Hematopoietic multipotent progenitor cell treated with erythropoietin and hydrocortisone succinate and interleukin-3 and kit ligand, for 8 days (in vitro differentiated cells): Measurements from ENCODE around the gene TBXAS1.
A peak's percentile ranks its signal among the peaks of the same experiment; 100 is the strongest.

Experiments
- DNase-seq: peaks from one replicate; pipeline ENCODE4 v3.0.0-alpha.2; 2015

The TBXAS1 gene

GRCh38 chr7:139857791-139858190, 28.7 kb downstream of the TBXAS1 start:
- no peak for DNase-seq

GRCh38 chr7:139860090-139860775, 31.2 kb downstream of the TBXAS1 start:
- no peak for DNase-seq

GRCh38 chr7:139861803-139862202, 32.7 kb downstream of the TBXAS1 start:
- no peak for DNase-seq

GRCh38 chr7:139866047-139866837, 37.2 kb downstream of the TBXAS1 start:
- no peak for DNase-seq

GRCh38 chr7:139867847-139868246, 38.8 kb downstream of the TBXAS1 start:
- DNase-seq, result no peak

GRCh38 chr7:139869886-139870285, 40.8 kb downstream of the TBXAS1 start:
- DNase-seq, result no peak

GRCh38 chr7:139870380-139870779, 41.3 kb downstream of the TBXAS1 start:
- no peak for DNase-seq

- no peak for DNase-seq
Measured at GRCh38 chr7:139871331-139871730, 42.3 kb downstream of the TBXAS1 start.

- no peak for DNase-seq
Measured at GRCh38 chr7:139871820-139872219, 42.8 kb downstream of the TBXAS1 start.

GRCh38 chr7:139873593-139874301, 44.7 kb downstream of the TBXAS1 start:
- DNase-seq, result peak; percentile 17

GRCh38 chr7:139874302-139874629, 45.2 kb downstream of the TBXAS1 start:
- no peak for DNase-seq

GRCh38 chr7:139875821-139876241, 46.8 kb downstream of the TBXAS1 start:
- peak; percentile 28 for DNase-seq

GRCh38 chr7:139876622-139877283, 47.7 kb downstream of the TBXAS1 start:
- DNase-seq, result no peak

GRCh38 chr7:139883814-139884213, 54.8 kb downstream of the TBXAS1 start:
- no peak for DNase-seq

- no peak for DNase-seq
Measured at GRCh38 chr7:139884441-139884840, 55.4 kb downstream of the TBXAS1 start.

- DNase-seq, result no peak
Measured at GRCh38 chr7:139885511-139885910, 56.4 kb downstream of the TBXAS1 start.

- no peak for DNase-seq
Measured at GRCh38 chr7:139886206-139886605, 57.1 kb downstream of the TBXAS1 start.

- DNase-seq, result no peak
Measured at GRCh38 chr7:139886899-139887298, 57.8 kb downstream of the TBXAS1 start.

GRCh38 chr7:139887992-139888481, 59.0 kb downstream of the TBXAS1 start:
- DNase-seq, result peak; percentile 56

GRCh38 chr7:139889186-139889871, 60.3 kb downstream of the TBXAS1 start:
- no peak for DNase-seq

- no peak for DNase-seq
Measured at GRCh38 chr7:139893461-139893860, 64.4 kb downstream of the TBXAS1 start.

- DNase-seq, result no peak
Measured at GRCh38 chr7:139893999-139894398, 64.9 kb downstream of the TBXAS1 start.
